ENCODE data around the gene LCA5L.

LCA5L gene

GRCh38 chr21:39445321-39446269 lies at the start of gene LCA5L:
Gene LCA5L (minus strand): TSS chr21:39445778. CDS start chr21:39428493, 17,285 bp downstream.
- DNase-seq, result peak; percentile 93

GRCh38 chr21:39489380-39489924 lies 43.9 kb upstream of the LCA5L start:
- DNase-seq, result no peak

- DNase-seq, result no peak
Observed at GRCh38 chr21:39484711-39485276, 39.2 kb upstream of the LCA5L start.

- DNase-seq, result no peak
Observed at GRCh38 chr21:39483917-39484316, 38.3 kb upstream of the LCA5L start.

- DNase-seq, result no peak
Observed at GRCh38 chr21:39481886-39482285, 36.3 kb upstream of the LCA5L start.

GRCh38 chr21:39480271-39480670 lies 34.7 kb upstream of the LCA5L start:
- DNase-seq, result no peak

- DNase-seq, result no peak
Observed at GRCh38 chr21:39479814-39480182, 34.2 kb upstream of the LCA5L start.

- DNase-seq, result no peak
Observed at GRCh38 chr21:39479164-39479813, 33.7 kb upstream of the LCA5L start.

- no peak for DNase-seq
Observed at GRCh38 chr21:39474611-39475010, 29.0 kb upstream of the LCA5L start.

GRCh38 chr21:39472786-39473185 lies 27.2 kb upstream of the LCA5L start:
- no peak for DNase-seq

GRCh38 chr21:39471598-39471997 lies 26.0 kb upstream of the LCA5L start:
- DNase-seq, result no peak

- no peak for DNase-seq
Observed at GRCh38 chr21:39468559-39468958, 23.0 kb upstream of the LCA5L start.

- DNase-seq, result no peak
Observed at GRCh38 chr21:39467746-39468145, 22.2 kb upstream of the LCA5L start.

- no peak for DNase-seq
Observed at GRCh38 chr21:39466584-39466983, 21.0 kb upstream of the LCA5L start.

GRCh38 chr21:39463308-39463707 lies 17.7 kb upstream of the LCA5L start:
- DNase-seq, result no peak

- no peak for DNase-seq
Observed at GRCh38 chr21:39461419-39461818, 15.8 kb upstream of the LCA5L start.

GRCh38 chr21:39456665-39457064 lies 11.1 kb upstream of the LCA5L start:
- no peak for DNase-seq

- no peak for DNase-seq
Observed at GRCh38 chr21:39454949-39455668, 9.5 kb upstream of the LCA5L start.

- no peak for DNase-seq
Observed at GRCh38 chr21:39453571-39454179, 8.1 kb upstream of the LCA5L start.

- no peak for DNase-seq
Observed at GRCh38 chr21:39452970-39453342, 7.4 kb upstream of the LCA5L start.

GRCh38 chr21:39452207-39452969 lies 6.8 kb upstream of the LCA5L start:
- DNase-seq, result no peak

All from KG1 (cell line).